HL-60 (cell line): Measurements from ENCODE around the gene ZNF786.
"Not testable (repeated sequence)": the region's sequence is repeated elsewhere in the genome, so short reads cannot be mapped to it uniquely, and the experiment has no call there.

ENCODE experiments used
- DNase-seq, 2 experiments: peaks; one replicate each; pipeline ENCODE4 v3.0.0-alpha.2; 2010 to 2020; ENCODE audit warnings: low read depth in 1 of 2, low spot score in 1 of 2
- H3K27ac ChIP-seq: fragments of 250-450 bp; sonication (Bioruptor Pico); replicated peaks from 2 replicates; pipeline ENCODE4 v1.5.1; 2020; ENCODE audit warnings: mild to moderate bottlenecking, moderate library complexity
- H3K27me3 ChIP-seq: fragments of 250-450 bp; sonication (Bioruptor Pico); 2 replicates; pipeline ENCODE4 v1.5.1; 2021; ENCODE audit warnings: mild to moderate bottlenecking, moderate library complexity; ENCODE audit not compliant: insufficient read depth, poor library complexity, severe bottlenecking
- H3K4me3 ChIP-seq: replicated peaks from 2 replicates; pipeline ENCODE4 v1.5.1; 2011; ENCODE audit warnings: mild to moderate bottlenecking, control low read depth, low read length; ENCODE audit not compliant: insufficient read depth
- CTCF ChIP-seq: IDR thresholded peaks from one replicate; pipeline ENCODE4 v1.5.1; 2011; ENCODE audit warnings: low read length, control low read depth, inconsistent platforms; ENCODE audit not compliant: insufficient read depth
- GABPA ChIP-seq: IDR thresholded peaks from 2 replicates; pipeline ENCODE4 v1.6.1; 2012; ENCODE audit warnings: low read depth
- POLR2AphosphoS5 ChIP-seq: IDR thresholded peaks from 2 replicates; pipeline ENCODE4 v1.6.1; 2012; ENCODE audit warnings: low read depth
- REST ChIP-seq: IDR thresholded peaks from 2 replicates; pipeline ENCODE4 v1.6.1; 2012; ENCODE audit warnings: low read depth; ENCODE audit not compliant: insufficient replicate concordance
- SPI1 ChIP-seq: IDR thresholded peaks from 2 replicates; pipeline ENCODE4 v1.6.1; 2012; ENCODE audit warnings: low read depth, mild to moderate bottlenecking, borderline replicate concordance

Gene ZNF786

DNA sequence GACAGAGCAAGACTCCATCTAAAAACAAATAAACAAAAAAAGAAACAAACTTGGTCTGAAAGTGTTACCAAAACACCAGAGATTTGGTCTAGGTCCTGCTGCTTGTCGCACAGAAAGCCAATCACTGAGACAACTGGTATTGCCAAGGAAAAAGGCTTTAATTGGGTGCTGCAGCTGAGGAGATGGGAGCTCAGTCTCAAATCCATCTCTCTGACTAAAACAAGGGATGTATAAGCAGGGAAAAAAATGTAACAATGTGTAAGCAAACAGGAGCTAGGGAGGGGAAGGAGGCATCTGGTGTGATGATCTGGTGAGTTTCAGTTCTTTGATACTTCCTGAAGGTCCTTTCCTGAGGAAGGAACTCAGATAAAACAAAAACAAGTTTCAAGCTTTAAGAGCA is 53.8 kb downstream of the ZNF786 start:
- DNase-seq = no peak
- Histone ChIP-seq H3K27ac (no peak overlapping the region), H3K27me3 (no peaks in the 10 kb centered on the region), H3K4me3 (no peak overlapping the region)
- TF ChIP-seq REST (no peak), POLR2AphosphoS5 (no peak), SPI1 (no peak), GABPA (no peak), CTCF (no peak)

DNA sequence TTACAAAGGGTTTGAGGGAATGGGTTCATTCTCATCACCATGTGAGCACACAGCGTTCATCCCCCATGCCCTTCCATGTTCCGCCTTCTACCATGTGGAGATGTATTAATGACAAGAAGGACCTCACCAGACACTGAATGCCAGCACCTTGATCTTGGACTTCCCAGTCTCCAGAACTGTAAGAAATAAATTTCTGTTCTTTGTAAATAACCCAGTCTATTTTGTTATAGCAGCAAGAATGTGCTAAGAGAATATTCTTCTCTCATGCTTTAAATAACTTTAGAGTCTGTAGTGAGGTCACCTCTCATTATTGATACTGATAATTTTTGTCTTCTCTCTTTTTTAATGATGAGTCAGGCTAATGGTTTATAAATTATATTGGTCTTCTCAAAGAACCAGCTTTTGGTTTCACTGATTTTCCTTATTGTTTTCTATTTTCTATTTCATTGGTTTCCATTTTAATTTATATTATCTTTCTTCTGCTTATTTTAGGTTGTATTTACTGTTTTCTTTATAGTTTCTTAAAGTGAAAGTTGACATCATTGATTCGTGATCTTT is 59.1 kb downstream of the ZNF786 start:
- Histone ChIP-seq H3K27me3 (no peaks in the 10 kb centered on the region), H3K27ac (no peak overlapping the region), H3K4me3 (no peak overlapping the region)
- DNase-seq = no peak
- TF ChIP-seq REST = no peak

- not testable (repeated sequence) for H3K27ac ChIP-seq, DNase-seq, H3K27me3 ChIP-seq, H3K4me3 ChIP-seq
These were observed 60.1 kb downstream of the ZNF786 start for GRCh38 chr7:149030439-149030838.

DNA sequence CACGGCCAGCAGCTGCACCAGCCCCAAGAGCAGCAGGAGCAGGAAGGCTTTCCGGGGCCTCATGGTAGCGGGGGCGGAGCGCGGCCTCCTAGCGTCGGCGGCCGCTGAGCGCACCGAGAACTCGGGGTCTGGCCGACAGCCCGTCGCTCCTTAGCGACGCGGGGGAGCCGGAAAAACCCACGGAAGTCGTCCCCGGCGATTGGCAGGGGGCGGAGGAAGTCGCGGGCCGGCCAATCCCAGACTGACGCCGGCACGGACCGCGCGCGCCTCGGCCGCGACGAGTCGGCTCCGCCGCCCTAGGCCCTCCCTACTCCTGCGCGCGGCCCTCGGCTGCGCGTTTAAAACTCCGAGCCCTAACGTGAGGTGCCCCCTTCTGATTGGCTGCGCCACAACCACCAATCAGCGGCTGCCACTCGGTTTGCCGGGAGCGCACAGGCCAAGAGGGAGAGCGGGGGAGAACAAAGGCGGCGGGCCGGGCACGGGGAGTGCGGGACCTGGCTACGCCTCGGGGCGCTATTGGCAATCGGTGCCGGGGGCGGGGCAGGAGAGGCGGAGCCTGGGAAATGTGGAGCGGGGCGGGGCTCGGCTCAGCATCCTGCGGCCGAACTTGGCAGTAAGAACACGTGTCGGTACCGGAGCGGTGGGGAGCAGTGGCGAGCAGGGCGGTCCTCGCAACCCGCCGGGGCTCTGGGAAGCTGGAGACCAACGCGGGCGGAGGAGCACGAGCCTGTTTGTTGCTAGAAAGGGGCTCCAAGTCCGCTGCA is 62.0 kb downstream of the ZNF786 start, which contains the start of gene PDIA4:
Gene PDIA4, minus strand, starts transcription at position 160 of the 764 bp plus-strand sequence. Its CDS starts 97 bp downstream, at position 63.
- Histone ChIP-seq H3K4me3 (peak within 1 kb of the TSS; percentile 89), H3K27ac (peak within 1 kb of the TSS; percentile 65), H3K27me3 (no peaks in the 10 kb centered on the region)
- TF ChIP-seq CTCF (no peak), REST (peak; percentile 50), GABPA (peak; percentile 74), SPI1 (peak; percentile 56; the same call in 1 of the 2 replicates), POLR2AphosphoS5 (peak; percentile 79)
- peak; percentile 94 to 100 for DNase-seq
